HG02884 (cell line): ENCODE data around the gene MANBA.

Experiments used
- ATAC-seq: cut with Tn5 transposase; IDR thresholded peaks from one replicate; pipeline ENCODE4 v1.9.1; 2021; ENCODE audit warnings: mild to moderate bottlenecking, moderate library complexity; ENCODE audit not compliant: unreplicated experiment

MANBA gene

GRCh38 chr4:102598762-102599374 lies 161.9 kb downstream of the MANBA start:
- ATAC-seq: peak; percentile 52

- ATAC-seq: peak; percentile 48
Measured at GRCh38 chr4:102598086-102598761, 162.5 kb downstream of the MANBA start.

- ATAC-seq: no peak
Measured at GRCh38 chr4:102596532-102596931, 164.2 kb downstream of the MANBA start.

GRCh38 chr4:102594000-102594399 lies 166.8 kb downstream of the MANBA start:
- no peak for ATAC-seq

GRCh38 chr4:102593147-102593546 lies 167.6 kb downstream of the MANBA start:
- no peak for ATAC-seq

GRCh38 chr4:102592256-102592655 lies 168.5 kb downstream of the MANBA start:
- no peak for ATAC-seq

- no peak for ATAC-seq
Measured at GRCh38 chr4:102589743-102590142, 171.0 kb downstream of the MANBA start.

GRCh38 chr4:102586644-102587021 lies 174.1 kb downstream of the MANBA start:
- peak; percentile 31 for ATAC-seq

- ATAC-seq: peak; percentile 59
Measured at GRCh38 chr4:102586002-102586643, 174.6 kb downstream of the MANBA start.

- ATAC-seq: peak; percentile 34
Measured at GRCh38 chr4:102585329-102585728, 175.4 kb downstream of the MANBA start.

GRCh38 chr4:102584091-102584490 lies 176.7 kb downstream of the MANBA start:
- ATAC-seq: no peak
